AG10803 (cell line): ENCODE results near the gene TMEM61.

Experiments used
- DNase-seq: peaks from one replicate; pipeline ENCODE4 v3.0.0; 2010; ENCODE audit warnings: low read depth
- H3K4me3 ChIP-seq: 2 replicates; pipeline ENCODE4 v1.5.1; 2011; ENCODE audit warnings: mild to moderate bottlenecking, low read length, control low read depth
- TF ChIP-seq, protein P1 (sequence below): conservative IDR thresholded peaks from 2 replicates; pipeline ENCODE4 v1.5.1; 2011; ENCODE audit warnings: mild to moderate bottlenecking, low read length, control low read depth, inconsistent platforms

TMEM61 gene

DNA sequence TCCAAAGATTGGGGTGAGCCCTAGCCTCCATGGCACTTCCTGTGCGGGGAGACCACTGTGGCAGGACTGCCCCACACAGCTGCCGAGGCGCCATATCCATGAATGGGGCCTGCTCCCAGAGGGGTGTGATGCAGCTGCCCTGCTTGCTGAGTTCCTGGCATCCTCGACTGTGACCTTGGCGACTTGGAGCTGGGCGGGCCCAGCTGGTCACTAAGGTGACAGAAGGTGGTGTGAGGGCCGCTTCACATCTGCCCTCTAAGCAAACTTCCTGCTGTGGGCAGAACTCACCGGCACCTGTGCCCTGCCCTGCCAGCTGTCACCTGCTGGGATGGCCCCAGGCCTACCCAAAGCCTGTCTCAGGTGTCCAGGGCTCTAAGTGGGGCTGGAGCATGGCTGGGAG lies 9.0 kb downstream of the TMEM61 start:
- TF ChIP-seq, protein P1, sequence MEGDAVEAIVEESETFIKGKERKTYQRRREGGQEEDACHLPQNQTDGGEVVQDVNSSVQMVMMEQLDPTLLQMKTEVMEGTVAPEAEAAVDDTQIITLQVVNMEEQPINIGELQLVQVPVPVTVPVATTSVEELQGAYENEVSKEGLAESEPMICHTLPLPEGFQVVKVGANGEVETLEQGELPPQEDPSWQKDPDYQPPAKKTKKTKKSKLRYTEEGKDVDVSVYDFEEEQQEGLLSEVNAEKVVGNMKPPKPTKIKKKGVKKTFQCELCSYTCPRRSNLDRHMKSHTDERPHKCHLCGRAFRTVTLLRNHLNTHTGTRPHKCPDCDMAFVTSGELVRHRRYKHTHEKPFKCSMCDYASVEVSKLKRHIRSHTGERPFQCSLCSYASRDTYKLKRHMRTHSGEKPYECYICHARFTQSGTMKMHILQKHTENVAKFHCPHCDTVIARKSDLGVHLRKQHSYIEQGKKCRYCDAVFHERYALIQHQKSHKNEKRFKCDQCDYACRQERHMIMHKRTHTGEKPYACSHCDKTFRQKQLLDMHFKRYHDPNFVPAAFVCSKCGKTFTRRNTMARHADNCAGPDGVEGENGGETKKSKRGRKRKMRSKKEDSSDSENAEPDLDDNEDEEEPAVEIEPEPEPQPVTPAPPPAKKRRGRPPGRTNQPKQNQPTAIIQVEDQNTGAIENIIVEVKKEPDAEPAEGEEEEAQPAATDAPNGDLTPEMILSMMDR = no peak
- no peak overlapping the region for H3K4me3 ChIP-seq
- DNase-seq = no peak

DNA sequence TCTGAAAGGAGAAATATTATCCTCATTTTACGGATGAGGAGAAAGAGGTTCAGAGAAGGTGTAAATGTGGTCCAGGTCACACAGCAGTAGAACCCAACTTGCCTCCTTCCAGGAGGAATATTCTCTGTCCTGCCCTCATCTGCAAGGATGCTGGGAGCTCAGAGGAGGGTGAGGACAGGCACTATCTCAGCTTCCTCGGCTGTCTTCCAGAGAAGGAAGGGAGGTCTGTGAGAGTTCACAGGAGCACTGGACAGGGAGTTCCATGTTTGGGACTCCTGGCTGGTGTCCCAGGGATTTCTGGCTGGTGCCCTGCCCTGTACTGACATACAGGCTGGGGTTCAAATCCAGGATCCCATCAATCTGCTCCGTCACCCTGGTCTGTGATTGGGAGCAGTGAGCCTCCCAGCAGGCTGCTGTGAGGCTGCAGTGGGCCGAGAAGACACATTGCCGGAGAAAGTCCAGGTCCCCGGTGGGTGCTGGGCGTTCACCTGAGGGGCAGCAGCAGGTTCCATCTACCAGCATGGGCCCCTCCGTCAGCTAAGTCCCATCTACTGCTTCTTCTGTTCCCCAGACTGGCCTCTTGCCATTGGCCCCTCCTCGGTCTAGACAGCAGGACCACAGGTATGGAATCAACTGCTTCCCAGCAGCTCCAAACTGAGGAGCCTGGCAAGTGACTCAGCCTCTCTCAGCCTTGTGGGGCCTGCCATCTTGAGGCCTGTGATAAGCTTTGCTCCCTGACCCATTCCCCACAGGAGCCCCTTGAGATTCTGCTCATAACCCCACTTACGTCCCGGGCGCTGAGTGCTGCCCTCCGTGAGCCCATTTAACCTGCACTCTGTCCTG lies 9.8 kb downstream of the TMEM61 start:
- DNase-seq = no peak

DNA sequence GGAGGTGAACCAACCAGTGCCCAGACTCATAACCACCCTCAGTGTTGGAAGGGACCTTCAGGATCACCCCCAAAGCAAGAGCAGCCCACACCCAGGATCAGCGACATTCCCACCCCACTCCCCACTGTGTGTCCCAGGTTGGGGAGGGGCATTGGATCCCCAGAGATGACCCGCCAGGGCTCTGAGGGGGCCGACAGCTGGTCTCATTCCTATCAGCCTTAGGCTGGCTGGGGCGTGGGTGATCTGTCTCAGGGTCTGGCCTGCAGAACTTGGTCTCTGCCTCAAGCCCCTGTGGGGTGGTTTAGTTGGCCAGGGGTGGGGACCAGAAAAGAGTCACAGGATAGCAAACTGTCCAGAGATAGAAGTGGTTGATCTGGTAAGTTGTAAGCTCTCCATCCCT lies 10.5 kb downstream of the TMEM61 start:
- H3K4me3 ChIP-seq = no peak overlapping the region
- no peak for DNase-seq
- TF ChIP-seq, protein P1 = no peak

More for the DNA sequence above, 9.8 kb downstream of the TMEM61 start:
- TF ChIP-seq, protein P1 = no peak
- no peak overlapping the region for H3K4me3 ChIP-seq

DNA sequence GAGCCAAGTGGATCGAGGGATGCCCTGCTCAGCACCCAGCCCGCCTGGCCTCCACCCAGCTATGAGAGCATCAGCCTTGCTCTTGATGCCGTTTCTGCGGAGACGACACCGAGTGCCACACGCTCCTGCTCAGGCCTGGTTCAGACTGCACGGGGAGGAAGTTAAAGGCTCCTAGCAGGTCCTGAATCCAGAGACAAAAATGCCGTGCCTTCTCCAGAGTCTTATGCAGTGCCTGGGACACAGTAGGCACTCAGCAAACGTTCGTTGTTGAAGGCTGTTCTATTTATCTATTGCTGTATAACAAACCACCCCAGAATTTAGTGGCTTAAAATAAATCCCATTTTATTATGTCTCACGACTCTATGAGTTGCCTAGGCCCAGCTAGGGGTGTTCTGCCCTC lies 11.5 kb downstream of the TMEM61 start:
- H3K4me3 ChIP-seq = no peak overlapping the region
- no peak for DNase-seq
- TF ChIP-seq, protein P1 = no peak

DNA sequence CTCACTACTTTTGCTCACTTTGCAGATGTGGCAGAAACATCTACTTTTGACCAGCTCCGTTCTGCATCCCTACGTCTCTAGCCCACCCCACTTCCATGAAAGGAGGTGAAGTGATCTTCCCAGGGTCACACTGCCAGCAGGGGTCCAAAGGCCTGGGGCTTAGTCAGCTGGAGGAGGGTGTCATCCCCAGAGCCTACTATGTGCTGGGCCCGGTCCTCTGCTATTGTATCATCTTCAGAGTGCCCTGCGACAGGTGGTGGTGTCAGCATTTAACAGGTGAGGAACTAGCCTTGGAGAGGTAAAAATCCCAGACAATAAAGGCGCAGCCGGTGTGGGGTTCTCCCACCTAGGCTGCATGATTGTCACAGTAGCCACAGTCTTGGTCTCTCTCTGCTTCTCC lies 12.7 kb downstream of the TMEM61 start:
- no peak for DNase-seq
- TF ChIP-seq, protein P1 = no peak
- H3K4me3 ChIP-seq = no peak overlapping the region

DNA sequence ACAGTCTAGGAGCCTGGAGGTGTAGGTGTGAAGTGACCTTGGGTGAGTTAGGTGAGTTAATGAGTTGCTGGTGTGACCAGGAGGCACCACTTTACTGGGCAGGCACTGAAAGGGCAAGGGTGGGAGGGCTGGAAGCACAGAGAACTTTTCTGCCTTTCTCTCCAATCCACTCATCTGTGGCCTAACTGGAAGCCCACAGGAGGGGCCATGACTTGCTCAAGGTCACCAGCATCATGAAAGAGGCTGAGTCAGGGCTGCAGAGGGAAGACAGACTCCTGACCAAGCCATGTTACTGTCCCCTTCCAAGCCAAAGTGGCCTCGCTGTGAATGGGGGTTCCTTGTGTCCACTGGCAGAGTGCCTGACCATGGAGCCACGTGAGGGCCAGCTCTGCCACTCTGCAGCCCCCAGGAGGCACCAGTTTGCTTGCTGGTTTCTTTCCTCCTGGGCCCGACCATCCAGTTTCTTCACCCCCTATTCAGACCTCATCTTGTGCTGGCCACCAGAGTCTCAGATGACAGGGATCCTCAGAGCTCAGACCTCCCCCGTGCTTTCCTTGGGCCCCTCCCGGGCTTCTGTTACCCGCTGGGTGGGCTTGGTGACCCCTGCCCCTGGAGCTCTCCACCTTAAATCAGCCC lies 14.0 kb downstream of the TMEM61 start:
- no peak for DNase-seq
- TF ChIP-seq, protein P1 = no peak
- H3K4me3 ChIP-seq = no peak overlapping the region
